MCF 10A (cell line): ENCODE data around the gene LTK. TPM values are rescaled to one million over a fixed set of nuclear protein-coding genes. Genes with fewer than 3 reads are reported as not detected.

ENCODE experiments used
- BruUV-seq: library from RNA; stranded (reverse); fragments of 400-500 nt; replicated peaks from 2 replicates; lab custom pipeline; 2021; lab: Mats Ljungman, UMichigan
- CTCF ChIA-PET: fragments of 300-600 bp; sonication (Branson Sonifier 250); formaldehyde crosslinking; extraction: SDS; loops from one replicate; lab custom pipeline; 2021; ENCODE audit warnings: antibody characterized with exemption, inconsistent platforms; lab: Yijun Ruan, JAX
- POLR2A ChIA-PET: fragments of 300-600, 350-650 bp; sonication (Branson Sonifier 250); formaldehyde crosslinking; extraction: SDS; loops from one replicate; lab custom pipeline; 2020; ENCODE audit warnings: antibody characterized with exemption, inconsistent platforms; lab: Yijun Ruan, JAX
- DNase-seq: peaks from one replicate; pipeline ENCODE4 v3.0.0-alpha.2; 2018; ENCODE audit not compliant: unreplicated experiment
- H3K27ac Mint-ChIP-seq: one replicate; pipeline ENCODE4 v1.8.0; 2022; ENCODE audit warnings: mild to moderate bottlenecking, low read depth, mixed read lengths; ENCODE audit not compliant: unreplicated experiment
- H3K27me3 Mint-ChIP-seq: one replicate; pipeline ENCODE4 v1.8.0; 2022; ENCODE audit warnings: mixed read lengths; ENCODE audit not compliant: insufficient read depth, unreplicated experiment
- H3K36me3 Mint-ChIP-seq: one replicate; pipeline ENCODE4 v1.8.0; 2022; ENCODE audit warnings: mild to moderate bottlenecking, moderate library complexity, mixed read lengths; ENCODE audit not compliant: insufficient read depth, unreplicated experiment
- H3K4me1 Mint-ChIP-seq: one replicate; pipeline ENCODE4 v1.8.0; 2022; ENCODE audit warnings: mixed read lengths; ENCODE audit not compliant: insufficient read depth, unreplicated experiment
- H3K4me3 Mint-ChIP-seq: one replicate; pipeline ENCODE4 v1.8.0; 2022; ENCODE audit warnings: mild to moderate bottlenecking, moderate library complexity, mixed read lengths; ENCODE audit not compliant: unreplicated experiment
- H3K9me3 Mint-ChIP-seq: one replicate; pipeline ENCODE4 v1.8.0; 2022; ENCODE audit warnings: mixed read lengths; ENCODE audit not compliant: unreplicated experiment
- CTCF ChIP-seq: fragments of 200-600 bp; IDR thresholded peaks from one replicate; pipeline ENCODE4 v1.8.0; 2022; ENCODE audit warnings: antibody characterized with exemption, mild to moderate bottlenecking; ENCODE audit not compliant: unreplicated experiment
- intact Hi-C: fragments of 100-400 bp; cut with micrococcal nuclease; formaldehyde crosslinking; loops from 2 replicates; pipeline ENCODE4 v1.14.1; 2022
- total RNA-seq: library from RNA; stranded (reverse); gene quantifications from 2 replicates; pipeline ENCODE4 v1.2.3, GENCODE V29; 2022

LTK gene
- total RNA-seq, 1 experiment from 2014 or later = not detected

DNA sequence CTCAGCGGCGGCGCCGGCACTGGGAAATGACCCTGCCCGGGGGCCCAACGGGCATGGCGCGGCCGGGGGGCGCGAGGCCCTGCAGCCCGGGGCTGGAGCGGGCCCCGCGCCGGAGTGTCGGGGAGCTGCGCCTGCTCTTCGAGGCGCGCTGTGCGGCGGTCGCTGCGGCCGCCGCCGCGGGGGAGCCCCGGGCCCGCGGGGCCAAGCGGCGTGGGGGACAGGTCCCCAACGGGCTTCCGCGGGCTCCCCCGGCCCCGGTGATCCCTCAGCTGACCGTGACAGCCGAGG is 19.8 kb downstream of the LTK start:
- TF ChIP-seq CTCF = no peak
- DNase-seq = no peak
- Mint-ChIP-seq H3K4me1 (peaks cover 14% of the 10 kb centered on the region), H3K36me3 (no peaks in the 10 kb centered on the region), H3K9me3 (peaks cover 8% of the 10 kb centered on the region), H3K27me3 (no peaks in the 10 kb centered on the region), H3K27ac (no peak overlapping the region), H3K4me3 (peak overlapping the region; percentile 72)
- BruUV-seq = no TSS peak
- POLR2A ChIA-PET = interaction anchor here (1.0 to 1.9 kb wide), 4 partner anchors 14 to 590 kb away, joined by 3 to 6 read pairs (median 4); no protein-coding TSS in a partner anchor
- intact Hi-C loops = no loop called here
- CTCF ChIA-PET = no interaction called here

GRCh38 chr15:41493205-41493901 is 20.3 kb downstream of the LTK start, which contains the start of gene ITPKA:
Gene ITPKA (plus strand): TSS chr15:41493874. CDS start chr15:41493928, 54 bp downstream.
- ChIA-PET CTCF (interaction anchor here (0.6 kb wide), 1 partner anchor 75 kb away, joined by 3 read pairs; no protein-coding TSS in a partner anchor), POLR2A (interaction anchor here (1.0 to 1.9 kb wide), 4 partner anchors 15 to 591 kb away, joined by 3 to 6 read pairs (median 4); no protein-coding TSS in a partner anchor)
- Mint-ChIP-seq H3K9me3 (peaks cover 8% of the 10 kb centered on the region), H3K4me1 (peaks cover 14% of the 10 kb centered on the region), H3K36me3 (no peaks in the 10 kb centered on the region), H3K27ac (peak within 1 kb of the TSS; percentile 63), H3K27me3 (no peaks in the 10 kb centered on the region), H3K4me3 (peak within 1 kb of the TSS; percentile 72)
- intact Hi-C loops = no loop called here
- no peak for TF ChIP-seq CTCF
- TSS peak; percentile 64 for BruUV-seq
- peak; percentile 68 for DNase-seq

GRCh38 chr15:41492597-41493204 is 20.9 kb downstream of the LTK start:
- BruUV-seq = no TSS peak
- CTCF ChIA-PET = interaction anchor here (0.6 kb wide), 1 partner anchor 76 kb away, joined by 3 read pairs; no protein-coding TSS in a partner anchor

More at GRCh38 chr15:41492597-41493204, 20.9 kb downstream of the LTK start:
- no peaks in the 10 kb centered on the region for H3K36me3 Mint-ChIP-seq
- intact Hi-C loops = no loop called here
- POLR2A ChIA-PET = interaction anchor here (1.0 to 1.9 kb wide), 3 partner anchors 15 to 591 kb away, joined by 3 to 6 read pairs (median 5); no protein-coding TSS in a partner anchor
- peaks cover 8% of the 10 kb centered on the region for H3K9me3 Mint-ChIP-seq
- H3K27ac Mint-ChIP-seq = peak overlapping the region; percentile 63
- peak overlapping the region; percentile 72 for H3K4me3 Mint-ChIP-seq
- TF ChIP-seq CTCF = no peak
- DNase-seq = no peak
- no peaks in the 10 kb centered on the region for H3K27me3 Mint-ChIP-seq
- H3K4me1 Mint-ChIP-seq = peaks cover 19% of the 10 kb centered on the region
